ENCODE data around the gene ANKRD13C.

Gene ANKRD13C

GRCh38 chr1:70288166-70288565 lies 66.4 kb downstream of the ANKRD13C start:
- DNase-seq = no peak

- no peak for DNase-seq
These were observed 68.1 kb downstream of the ANKRD13C start for GRCh38 chr1:70286453-70286852.

GRCh38 chr1:70284366-70284765 lies 70.2 kb downstream of the ANKRD13C start:
- no peak for DNase-seq

GRCh38 chr1:70278710-70279109 lies 75.8 kb downstream of the ANKRD13C start:
- no peak for DNase-seq

- DNase-seq = no peak
These were observed 76.6 kb downstream of the ANKRD13C start for GRCh38 chr1:70277875-70278274.

GRCh38 chr1:70265946-70266345 lies 88.6 kb downstream of the ANKRD13C start:
- DNase-seq = no peak

GRCh38 chr1:70264839-70265238 lies 89.7 kb downstream of the ANKRD13C start:
- DNase-seq = no peak

- no peak for DNase-seq
These were observed 97.9 kb downstream of the ANKRD13C start for GRCh38 chr1:70256664-70257063.

GRCh38 chr1:70248729-70249128 lies 105.8 kb downstream of the ANKRD13C start:
- DNase-seq = no peak

- DNase-seq = no peak
These were observed 106.8 kb downstream of the ANKRD13C start for GRCh38 chr1:70247768-70248167.

GRCh38 chr1:70247122-70247521 lies 107.4 kb downstream of the ANKRD13C start:
- no peak for DNase-seq

- DNase-seq = no peak
These were observed 114.6 kb downstream of the ANKRD13C start for GRCh38 chr1:70239940-70240339.

- no peak for DNase-seq
These were observed 119.8 kb downstream of the ANKRD13C start for GRCh38 chr1:70234733-70235132.

GRCh38 chr1:70231475-70231874 lies 123.0 kb downstream of the ANKRD13C start:
- DNase-seq = no peak

- DNase-seq = no peak
These were observed 125.9 kb downstream of the ANKRD13C start for GRCh38 chr1:70228670-70229069.

- DNase-seq = no peak
These were observed 127.1 kb downstream of the ANKRD13C start for GRCh38 chr1:70227439-70227838.

GRCh38 chr1:70224954-70225353 lies 129.6 kb downstream of the ANKRD13C start:
- DNase-seq = no peak

- DNase-seq = peak; percentile 14
These were observed 131.7 kb downstream of the ANKRD13C start for GRCh38 chr1:70222716-70223235.

- DNase-seq = peak; percentile 98
These were observed 133.0 kb downstream of the ANKRD13C start, which contains the start of gene SRSF11 for GRCh38 chr1:70221238-70222121. SRSF11 (plus strand) TSS chr1:70221380; CDS start chr1:70221637, 257 bp downstream.

- no peak for DNase-seq
These were observed 133.8 kb downstream of the ANKRD13C start for GRCh38 chr1:70220517-70221237.

- DNase-seq = peak; percentile 11
These were observed 134.5 kb downstream of the ANKRD13C start for GRCh38 chr1:70220015-70220414.

- DNase-seq = no peak
These were observed 143.0 kb downstream of the ANKRD13C start for GRCh38 chr1:70211541-70211940.

- DNase-seq = no peak
These were observed 143.7 kb downstream of the ANKRD13C start for GRCh38 chr1:70210820-70211219.
